ENCODE results near the gene WNT3.

Gene WNT3

DNA sequence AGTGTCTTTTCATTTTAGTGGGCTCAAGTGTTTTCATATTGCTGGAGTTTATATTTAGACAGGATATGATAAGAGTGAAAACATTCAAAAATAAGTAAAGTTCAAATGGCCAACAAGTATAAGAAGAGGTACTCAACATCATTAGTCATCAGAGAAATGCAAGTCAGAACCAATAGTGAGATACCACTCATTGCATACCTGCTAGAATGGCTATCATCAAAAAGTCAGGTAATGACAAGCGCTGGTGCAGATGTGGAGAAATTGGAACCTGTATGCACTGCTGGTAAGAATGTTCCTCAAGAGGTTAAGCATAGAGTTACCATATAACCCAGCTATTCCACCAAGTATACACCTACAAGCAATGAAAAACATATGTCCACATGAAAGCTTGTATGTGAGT, 87.8 kb downstream of the WNT3 start:
- DNase-seq (ENCODE audit: low spot score) = no peak

DNA sequence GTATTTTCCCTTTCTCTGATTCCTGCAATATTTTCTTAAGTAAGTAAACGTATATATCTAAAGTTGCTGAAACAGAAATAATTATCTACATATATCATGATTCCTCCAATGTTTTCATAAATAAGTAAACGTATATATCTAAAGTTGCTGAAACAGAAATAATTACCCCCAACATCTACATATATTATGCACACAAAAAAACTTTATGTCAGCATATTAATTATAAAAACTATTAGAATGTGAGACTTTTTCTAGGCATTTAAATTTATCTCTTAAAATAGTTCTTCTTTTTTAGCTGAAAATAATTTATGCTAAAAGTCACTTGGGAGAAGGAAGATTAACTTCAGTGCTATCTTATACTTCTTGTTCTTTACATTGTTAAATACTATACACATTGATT, 88.5 kb downstream of the WNT3 start:
- no peak for DNase-seq (ENCODE audit: low spot score)

DNA sequence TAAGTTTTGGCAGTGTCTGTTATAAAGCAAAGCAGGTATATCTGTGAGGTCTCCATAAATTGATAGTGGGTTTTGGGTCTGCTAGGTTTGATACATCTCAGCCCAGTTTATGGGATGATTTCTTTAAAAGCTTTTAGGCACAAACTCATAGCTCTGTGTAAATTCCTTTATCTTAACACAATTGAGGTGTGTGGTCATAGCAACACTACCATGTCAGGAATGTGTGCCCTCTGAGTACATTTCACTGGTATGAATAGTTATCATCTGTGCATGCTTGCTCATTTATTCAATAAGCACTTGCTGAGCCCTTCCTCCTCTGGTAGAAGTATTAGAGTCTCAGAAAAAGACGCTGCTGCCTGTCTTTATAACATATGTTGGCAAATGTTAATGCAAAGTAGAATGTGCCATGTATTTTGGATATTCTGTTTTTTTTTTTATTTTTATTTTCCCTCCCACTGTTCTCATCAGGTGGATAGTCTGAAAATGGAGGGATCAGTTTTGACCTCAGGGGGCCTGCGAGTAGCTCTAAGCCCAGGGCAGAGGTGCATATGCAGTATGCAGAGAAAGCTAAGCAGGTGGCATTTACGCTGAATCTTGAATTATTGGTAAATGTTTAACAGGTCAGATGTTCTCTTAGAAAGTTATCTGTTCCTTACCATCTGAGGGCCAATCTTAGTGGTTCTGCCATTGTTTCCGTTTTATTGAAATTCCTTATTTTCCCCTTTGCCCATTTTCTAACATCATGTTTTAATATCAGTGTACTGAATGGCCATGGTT, 90.7 kb downstream of the WNT3 start:
- no peak for DNase-seq (ENCODE audit: low spot score)

DNA sequence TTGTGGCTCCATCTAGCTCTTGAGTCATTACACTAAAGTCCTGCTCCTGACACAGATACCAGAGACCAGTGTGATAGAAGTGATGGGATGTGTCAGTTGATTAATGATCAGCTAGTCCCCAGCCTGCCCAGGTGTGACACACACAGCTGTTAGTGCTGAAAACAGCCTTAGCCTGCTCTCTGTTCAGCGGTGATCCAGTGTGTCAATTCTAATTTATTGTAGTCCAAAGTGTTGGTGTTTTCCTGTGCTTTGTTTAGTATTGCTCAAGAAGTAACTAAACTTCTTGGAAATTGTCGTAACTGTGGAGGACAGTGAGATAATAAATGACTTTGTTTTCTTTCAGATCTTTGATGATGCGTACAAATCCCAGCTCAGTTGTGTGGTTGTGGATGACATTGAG, 92.3 kb downstream of the WNT3 start:
- no peak for DNase-seq (ENCODE audit: low spot score)

DNA sequence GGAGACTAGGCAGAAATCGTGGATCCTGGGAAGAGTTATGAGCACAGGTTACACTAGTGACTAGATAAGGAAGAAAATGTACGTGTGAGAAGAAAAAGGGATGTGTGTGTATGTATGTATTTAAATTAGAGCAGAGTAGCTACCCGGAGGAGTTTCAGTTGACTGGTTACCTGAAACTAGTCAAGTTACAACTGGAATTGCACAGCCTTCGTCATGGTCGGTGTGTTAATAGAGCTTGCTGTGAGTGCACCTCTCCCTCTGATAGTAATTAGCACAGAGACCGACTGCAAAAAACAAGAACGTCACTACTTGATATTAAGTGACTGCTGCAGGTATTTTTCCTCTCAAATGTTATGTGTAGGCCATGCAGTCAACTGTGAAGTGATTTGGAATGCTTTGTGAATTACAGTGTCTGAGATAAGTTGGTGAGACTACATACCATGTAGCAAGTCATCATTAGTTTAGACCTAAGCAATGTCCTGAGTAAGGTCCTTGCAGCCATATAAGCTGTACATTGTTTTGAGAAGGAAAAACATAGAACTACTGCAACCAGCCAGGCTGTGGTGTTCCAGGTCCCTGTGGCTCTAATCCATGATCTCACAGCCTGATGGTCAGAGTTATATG, 95.7 kb downstream of the WNT3 start:
- no peak for DNase-seq (ENCODE audit: low spot score)

GRCh38 chr17:46720408-46720807, 98.1 kb downstream of the WNT3 start:
- no peak for DNase-seq (ENCODE audit: low spot score)

GRCh38 chr17:46719891-46720290, 98.6 kb downstream of the WNT3 start:
- DNase-seq (ENCODE audit: low spot score) = no peak

DNA sequence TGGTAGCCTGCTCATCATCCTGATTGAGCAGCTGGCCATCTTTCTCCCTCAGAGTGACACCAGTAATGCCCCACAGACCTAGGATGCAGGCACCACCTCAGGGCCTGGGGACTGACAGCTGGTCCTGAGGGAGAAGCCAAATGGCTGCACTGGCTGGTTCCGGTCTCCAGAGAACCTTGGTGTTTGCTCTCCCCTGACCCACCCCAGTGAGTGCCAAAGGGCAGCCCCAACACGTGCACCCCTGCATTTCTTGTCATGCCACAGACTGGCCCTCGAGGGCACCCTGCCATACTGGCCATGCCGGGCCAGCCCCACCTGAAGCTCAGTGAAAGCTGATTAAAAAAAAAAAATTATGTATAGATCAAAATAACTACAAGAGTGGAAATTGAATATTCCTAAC, 100.5 kb downstream of the WNT3 start:
- DNase-seq (ENCODE audit: low spot score) = no peak

All from kidney capillary endothelial cell (primary cell).